ENCODE measurements around the gene MAMDC2.

Gene MAMDC2

DNA sequence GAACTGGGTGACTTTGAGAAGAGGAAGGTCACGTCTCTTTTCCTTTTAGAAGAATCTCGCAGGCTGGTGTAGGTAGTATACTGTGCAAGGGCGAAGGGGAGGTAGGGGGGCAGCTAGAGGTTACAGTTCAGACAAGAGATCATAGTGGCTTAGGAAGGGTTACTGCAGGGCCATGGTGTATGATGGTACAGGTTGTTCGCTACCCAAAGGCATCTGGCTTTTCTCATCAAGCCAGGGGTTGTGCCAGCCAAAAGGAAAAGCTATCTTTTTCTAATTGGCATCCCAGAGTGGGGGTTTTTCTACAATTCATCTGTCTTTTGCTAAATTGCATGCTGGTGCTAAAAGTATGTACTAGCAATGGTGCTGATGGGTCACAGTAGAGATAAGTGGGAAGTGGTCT lies 22.8 kb downstream of the MAMDC2 start:
- DNase-seq = no peak

DNA sequence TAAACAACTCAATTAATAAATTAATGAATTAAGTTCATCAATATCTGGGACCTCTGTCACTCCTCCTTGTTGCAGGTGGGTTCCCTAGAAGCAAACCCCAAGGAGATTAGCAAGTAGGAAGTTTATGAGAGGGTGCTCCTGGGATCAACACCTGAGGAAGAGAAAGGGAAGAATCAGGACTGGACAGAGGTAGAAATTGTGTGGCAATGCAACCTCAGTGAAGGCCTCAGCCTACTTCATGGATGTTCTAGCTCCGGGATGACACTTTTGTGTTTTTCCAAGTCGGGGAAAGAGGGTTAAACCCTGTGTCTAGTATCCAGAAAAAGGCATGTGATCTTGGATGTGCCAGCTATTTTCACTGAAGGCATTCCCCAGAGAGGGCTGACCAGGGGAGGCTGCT lies 23.2 kb downstream of the MAMDC2 start:
- no peak for DNase-seq

DNA sequence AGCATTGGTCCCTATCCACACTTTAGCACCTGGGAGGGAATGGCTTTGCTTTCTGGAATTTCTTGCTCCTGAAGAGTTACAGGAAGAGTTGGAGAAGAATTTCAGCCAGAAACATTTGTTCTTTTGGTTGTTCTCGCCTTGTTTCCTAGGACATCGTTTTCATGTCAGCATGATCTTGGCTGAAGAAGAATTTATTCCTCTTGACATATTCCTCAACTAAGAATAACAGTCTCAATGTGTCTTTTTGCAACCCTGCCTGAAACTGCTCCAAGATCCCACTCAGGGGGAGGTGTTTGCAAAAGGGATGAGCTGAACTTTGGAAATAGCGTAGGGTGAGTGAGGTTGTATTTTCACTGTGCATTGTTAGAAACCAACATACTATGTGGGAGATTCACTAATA lies 26.1 kb downstream of the MAMDC2 start:
- no peak for DNase-seq

DNA sequence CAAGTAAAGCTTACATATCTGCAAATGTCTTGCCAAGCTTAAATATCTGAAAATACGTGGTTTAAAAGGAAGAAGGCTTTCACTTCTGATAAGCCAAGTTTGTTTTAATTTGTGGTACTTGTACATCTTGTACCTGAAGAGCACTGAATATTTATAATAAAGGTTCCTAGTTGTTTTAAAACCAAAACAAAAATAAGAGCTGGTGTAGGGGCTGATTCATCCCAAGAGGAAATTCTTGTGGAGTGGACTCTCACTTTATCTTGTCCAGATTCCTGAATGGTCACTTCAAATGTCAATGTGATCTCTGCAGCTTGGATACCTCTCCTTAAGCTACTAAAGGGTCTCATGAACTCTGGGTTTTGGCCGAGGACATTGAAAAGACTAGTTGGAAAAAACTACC lies 29.5 kb downstream of the MAMDC2 start:
- DNase-seq = no peak

DNA sequence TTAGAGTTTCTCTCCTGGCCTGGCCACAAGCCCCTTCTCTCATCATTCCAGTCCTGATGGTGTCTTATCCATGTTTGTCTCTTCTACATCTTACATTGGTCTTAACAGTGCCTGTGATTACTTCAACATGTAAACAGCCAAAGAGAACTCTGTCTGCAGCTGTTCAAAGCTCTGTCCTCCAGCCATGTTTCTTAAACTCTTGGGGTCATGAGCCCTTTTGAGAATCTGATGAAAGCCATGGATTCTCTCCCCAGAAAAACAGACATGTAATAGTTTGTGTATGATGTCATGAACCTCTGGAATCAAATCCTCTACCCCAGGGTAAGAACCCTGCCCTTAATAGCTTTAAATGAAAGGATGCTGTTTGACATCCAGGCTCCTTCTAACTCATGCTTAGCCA lies 30.1 kb downstream of the MAMDC2 start:
- DNase-seq = no peak

DNA sequence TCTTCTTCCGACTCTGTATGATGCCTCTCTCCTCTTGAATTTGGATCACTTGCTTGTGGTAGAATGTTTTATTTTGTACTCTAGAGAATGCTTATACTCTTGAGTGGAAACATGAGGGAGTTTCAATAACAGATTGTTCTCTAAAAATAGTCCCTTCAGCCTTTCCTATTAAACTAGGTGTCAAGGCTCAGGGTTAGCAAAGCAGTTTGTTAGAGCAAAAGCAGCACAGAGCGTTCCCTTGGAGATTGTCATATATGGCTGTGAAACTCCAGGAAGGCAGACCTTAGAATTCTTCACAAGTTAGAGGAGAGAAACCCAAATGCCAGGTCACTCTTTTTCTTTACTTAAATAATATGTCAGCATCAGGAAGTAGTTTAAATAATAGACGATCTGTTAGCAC lies 33.0 kb downstream of the MAMDC2 start:
- no peak for DNase-seq

DNA sequence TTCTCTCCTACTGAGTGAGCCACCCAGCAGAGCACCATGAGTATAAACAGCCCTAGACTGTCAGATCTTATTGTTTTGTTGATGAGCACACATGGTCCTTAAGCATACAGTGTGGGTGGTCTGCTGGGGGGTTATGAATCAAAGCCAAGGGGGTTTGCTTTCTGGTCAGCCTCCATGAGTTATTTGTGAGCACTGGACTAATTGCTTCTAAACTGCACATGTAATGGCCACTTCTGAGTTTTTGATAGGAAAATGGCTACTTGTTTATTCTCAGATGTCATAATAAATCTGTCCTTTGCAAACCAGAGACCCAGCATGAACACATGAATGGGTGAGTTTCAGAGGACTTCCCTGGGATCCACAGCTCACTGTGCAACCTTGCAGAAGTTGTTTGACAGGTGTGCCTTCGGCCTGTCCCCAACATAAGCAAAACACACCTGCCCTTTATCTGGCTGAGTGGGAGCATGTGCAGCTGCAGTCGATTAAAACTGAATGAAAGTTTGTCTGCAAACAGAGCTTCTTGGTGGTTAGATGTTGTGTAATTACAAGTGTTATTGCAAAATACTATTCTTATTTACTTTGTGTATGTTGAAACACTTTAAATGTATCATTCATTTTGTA lies 35.9 kb downstream of the MAMDC2 start:
- no peak for DNase-seq

DNA sequence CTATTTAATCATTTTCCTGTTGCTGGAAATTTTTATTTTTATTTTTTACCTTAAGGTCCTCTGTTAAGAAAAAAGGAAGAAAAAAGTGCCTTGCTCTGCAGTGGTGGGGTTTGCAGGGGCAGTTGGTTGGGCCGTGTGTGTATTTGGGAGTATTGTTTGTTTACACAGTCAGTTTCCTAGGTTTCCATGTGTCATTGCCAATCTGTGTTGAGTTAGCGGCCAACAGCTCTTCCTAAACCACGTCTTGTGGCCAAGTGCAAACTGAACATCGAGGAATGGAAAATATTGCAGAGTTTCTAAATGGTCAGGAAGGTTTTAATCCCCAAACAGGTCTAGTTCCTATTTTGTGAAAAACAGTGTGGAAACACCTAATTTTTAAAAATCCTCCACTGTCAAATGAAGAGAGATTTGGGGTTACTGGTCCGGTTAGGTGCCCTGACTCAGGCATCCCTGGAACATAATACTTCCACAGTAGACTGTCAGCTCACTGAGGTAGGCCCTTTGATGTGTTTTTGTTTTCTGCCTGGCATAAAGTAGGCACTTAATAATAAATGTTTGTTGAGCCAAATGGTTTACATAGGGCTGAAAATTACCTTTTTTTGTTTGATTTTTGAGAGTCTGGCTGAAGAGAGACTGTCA lies 37.0 kb downstream of the MAMDC2 start:
- no peak for DNase-seq

DNA sequence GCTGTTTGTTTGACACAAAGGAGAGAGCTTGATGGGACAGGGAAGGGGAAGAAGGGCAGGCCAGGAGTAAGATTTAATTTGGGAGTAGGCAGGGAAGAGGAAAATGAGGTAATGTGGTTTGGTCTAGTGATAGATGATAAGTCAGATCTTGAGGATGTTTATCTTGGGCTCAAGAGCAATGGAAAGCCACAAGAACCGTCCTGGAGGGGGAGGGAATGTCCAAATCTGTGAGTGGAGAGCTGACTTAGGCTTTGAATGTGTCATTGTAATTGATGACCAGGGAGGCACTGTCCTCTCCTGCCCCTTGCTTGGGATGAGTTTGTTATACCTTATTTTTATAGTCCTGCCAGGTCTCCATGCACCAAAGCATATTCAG lies 37.5 kb downstream of the MAMDC2 start:
- DNase-seq = no peak

DNA sequence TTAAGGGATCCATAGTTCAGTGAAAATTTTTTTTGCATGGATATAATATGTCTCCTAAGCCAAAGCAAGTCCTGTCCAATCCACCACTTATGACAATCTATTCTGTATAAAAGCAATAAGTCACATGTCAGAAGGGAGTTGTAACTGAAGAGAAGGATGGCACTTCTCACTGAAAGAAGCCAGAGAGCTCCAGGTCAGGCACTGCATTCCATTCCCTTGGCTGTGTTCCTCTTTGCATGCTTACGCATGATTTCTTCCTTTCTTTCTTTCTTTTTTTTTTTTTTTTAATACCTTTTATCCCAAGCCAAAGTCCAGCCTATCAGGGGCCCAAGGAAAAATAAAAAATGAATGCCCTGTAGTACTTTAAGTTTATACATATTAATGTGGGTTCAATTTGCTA lies 39.8 kb downstream of the MAMDC2 start:
- DNase-seq = no peak

DNA sequence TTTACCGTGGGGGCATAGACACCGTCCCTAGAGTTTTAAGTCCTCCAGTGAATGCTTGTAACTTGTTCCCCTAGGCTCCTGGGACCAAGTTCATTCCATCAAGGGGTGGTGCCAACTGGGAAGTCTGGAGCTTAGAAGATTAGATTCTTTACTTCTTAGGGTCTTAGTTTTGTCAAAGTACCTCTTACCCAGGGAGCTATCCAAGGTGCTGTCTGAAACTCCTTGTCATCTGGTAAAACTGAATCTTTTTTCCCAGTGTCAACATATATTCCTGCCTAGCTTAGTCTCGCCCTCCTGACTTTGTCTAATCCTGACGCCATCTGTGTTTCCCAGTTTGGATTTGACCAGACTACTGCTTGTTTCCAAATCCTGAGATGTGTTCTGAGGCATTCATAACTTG lies 41.6 kb downstream of the MAMDC2 start:
- no peak for DNase-seq

DNA sequence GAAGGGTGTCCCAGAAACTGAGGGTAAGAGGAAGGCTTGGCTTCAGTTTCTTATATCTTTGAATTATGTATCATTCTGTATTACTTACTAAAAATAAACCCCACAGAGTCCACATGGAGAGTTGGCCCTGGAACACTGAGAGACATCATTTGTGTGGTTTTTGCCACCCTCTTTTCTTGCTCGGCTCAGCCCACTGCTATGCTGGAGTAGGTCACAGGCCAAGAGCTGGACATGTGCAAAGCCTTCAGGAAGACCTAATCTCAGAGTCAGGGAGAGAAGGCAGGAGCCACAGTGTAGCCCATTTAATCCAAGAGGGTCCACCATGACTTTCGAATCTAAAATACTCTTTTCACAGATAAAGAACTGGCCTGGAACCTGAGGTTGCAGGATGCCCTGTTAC lies 47.5 kb downstream of the MAMDC2 start:
- no peak for DNase-seq

DNA sequence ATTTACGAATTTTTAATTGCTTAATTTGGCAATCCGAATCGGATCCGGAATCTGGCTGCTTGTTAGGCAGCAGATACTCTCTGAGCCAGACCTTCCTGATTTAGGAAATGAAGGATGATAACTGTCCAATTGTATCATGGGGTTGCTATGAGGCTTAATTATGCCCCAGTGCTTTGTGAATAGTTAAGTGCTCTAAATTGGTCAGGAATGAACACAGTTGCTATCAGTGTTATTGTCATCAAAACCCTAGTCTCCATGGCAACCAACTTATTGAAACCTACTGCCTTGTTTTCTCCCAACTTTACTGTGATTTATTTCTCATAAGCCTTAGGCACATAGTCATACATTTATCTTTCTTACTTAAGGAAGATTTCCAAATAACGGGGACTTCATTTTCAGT lies 47.9 kb downstream of the MAMDC2 start:
- peak; percentile 6 for DNase-seq

DNA sequence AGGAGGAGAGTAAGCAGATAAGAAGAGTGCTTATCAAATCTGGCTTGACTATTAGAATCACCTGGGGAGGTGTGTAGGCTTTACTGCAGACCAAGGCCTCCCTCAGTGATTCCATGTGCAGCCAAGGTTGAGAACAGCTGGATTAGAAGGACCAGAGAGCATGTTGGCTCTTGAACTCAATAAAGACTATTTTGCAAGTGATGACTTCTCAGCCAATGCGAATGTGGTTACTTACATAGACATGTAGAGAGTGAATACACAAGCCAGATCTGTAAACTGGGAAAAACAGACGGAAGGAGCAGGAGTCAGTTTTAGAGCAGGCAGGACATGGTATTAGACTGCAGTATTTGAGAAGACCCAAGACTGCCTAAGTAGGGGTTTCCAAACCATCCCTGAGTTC lies 48.5 kb downstream of the MAMDC2 start:
- DNase-seq = no peak

DNA sequence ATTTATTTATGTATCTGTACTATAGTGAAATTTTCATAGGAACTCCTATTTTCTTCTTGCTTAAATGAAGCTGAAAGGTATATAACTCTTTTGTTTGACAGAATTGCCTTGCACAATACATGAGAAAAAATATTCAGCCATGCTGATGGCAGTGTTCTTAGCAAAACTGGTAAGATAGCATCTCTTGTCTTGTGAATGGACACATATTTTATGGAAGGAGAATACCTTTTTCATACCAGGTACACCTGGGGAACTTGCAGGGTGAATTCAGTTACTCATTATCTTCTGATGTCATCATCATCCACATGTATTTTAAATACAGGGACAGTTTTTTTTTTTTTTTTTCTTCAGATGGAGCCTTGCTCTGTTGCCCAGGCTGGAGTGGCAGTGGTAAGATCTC lies 49.4 kb downstream of the MAMDC2 start:
- no peak for DNase-seq

DNA sequence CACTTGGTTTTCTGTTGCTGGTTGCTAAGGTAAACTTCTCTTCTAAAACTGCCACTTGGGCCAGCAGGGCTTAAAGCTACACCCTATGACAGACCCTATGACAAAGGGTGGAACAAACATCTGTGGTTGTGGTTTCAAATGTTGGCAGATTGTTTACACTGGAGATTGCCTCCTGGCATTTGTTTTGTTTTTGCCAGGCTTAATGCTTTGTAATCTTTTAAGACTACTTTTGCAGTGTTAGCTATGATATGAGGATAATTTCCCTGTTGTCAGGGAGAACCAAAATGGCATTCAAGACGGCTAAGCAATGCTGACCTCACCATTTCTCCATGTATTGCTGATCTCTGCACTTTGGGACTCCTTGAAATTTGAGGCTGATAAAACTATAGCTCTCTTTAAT lies 50.3 kb downstream of the MAMDC2 start:
- DNase-seq = peak; percentile 16

DNA sequence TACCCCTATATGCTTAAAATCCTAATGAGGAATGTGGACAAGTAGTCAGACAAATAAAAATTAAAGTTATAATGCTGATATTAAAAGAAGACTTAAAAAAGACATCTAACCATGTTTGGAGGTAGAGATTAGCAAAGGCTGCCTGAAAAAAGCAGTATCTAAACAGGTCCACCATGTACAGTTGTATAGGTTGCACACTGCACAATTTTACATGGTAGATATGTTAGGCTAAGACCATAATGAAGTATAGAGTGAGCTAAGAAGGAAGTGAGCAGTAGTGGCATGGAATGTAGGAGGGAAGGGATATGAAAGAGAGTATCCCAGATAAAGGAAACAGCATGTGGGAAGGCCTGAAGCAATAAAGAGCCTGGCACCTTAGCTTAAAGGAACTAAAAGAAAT lies 51.1 kb downstream of the MAMDC2 start:
- no peak for DNase-seq

DNA sequence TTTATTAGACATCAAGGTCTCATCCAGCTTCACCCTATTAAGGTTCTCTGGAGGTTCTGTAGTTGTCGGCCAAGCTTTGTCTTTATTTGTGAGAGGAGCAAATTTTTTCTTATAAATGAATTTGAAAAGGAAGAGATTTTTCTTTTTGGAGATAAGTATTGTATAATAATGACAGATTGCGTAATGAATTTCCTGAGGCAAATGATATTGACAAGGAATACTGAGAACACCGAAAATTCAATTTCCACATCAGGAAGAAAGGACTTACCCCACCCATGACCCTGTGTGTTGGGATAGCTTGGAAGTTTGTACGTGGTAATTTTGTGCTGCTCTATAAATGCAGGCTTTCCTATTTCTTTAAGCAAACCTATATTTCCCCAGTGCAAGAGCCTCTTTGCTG lies 53.5 kb downstream of the MAMDC2 start:
- DNase-seq = no peak

DNA sequence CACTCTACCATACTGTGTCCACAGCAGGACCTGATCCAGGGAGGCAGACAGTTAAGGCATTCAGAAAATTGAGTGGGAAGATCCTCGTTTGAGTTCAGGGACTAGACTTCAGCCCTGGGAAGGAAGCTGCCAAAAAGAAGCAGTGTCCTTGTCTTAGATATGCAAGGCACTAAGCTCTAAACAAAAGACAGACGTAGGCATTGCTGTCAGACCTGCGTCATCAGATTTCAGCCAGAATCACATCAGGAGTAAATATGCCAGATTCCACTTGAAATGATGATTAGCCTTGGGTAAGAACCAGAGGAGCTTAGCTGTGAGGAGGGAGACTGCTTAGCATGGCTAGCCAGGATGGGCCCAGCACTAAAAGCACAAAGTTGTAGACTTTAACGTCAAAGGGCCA lies 56.7 kb downstream of the MAMDC2 start:
- DNase-seq = no peak

DNA sequence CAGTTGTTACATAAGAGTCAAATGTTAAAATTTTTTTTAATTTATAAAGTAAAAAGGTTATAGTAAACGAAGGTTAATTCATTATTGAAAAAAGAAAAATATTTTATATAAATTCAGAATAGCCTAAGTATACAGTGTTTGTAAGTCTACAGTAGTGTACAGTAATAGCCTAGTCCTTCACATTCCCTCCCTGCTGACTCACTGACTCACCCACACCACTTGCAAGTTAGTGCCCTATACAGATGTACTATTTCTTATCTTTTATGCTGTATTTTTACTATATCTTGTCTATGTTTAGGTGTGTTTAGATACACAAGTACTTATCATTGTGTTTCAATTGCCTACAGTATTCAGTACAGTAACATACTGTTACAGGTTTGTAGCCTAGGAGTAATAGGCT lies 57.6 kb downstream of the MAMDC2 start:
- no peak for DNase-seq

DNA sequence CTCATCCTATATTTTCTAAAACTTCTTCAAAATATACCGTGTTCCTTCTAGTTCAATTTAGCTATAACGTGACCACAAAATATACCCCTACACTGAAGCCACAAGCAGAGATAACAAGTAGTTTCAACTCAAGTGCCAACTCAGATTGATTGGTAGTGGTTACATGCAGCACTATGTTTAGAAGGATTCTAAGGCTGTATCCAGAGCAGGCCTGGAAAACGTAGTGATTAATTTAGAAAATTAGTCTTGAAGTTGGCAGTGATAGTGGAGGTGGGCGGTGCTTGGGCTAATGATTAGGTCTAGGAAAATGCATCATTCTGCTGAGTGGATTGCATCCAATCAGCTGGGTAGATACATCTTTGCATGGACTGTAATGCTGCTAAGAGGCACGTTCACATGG lies 61.5 kb downstream of the MAMDC2 start:
- DNase-seq = no peak

DNA sequence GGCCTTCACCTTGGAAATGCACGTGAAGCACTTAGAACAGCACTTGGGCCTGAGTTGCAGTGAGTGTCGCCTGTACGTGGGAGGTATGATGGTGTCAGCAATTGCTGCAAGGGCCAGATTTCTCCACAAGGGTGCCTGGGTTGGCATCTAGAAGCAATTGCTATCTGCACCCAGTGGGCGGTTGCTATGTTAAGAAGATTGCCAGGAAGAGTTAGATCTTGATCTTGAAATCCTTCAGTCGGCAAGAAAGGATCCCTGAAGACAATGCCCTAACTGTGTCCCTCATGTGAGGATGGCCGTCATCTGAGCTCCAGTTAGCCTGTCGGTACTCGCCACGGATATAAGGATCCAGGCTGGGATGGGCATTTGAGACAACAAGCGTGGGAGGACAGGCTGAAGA lies 62.9 kb downstream of the MAMDC2 start:
- DNase-seq = no peak

DNA sequence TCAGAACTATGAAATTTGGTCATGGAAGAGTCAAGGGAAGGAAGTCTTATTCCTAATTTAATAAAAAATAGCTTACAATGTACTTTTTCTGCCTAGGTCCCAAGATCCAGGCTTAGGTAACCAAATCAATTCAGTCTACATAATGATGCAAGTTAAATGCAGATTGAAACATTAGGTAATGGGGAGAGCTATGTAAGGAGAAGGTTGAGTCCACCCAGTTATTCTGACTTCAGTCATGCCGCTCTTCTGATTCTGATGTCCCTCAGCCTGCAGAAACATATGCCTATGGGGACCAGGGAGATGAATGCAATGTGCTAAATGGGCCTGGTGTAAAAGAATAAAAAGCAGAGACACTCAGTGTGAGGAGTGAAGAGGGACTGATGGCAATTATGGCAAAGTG lies 63.9 kb downstream of the MAMDC2 start:
- DNase-seq = no peak

DNA sequence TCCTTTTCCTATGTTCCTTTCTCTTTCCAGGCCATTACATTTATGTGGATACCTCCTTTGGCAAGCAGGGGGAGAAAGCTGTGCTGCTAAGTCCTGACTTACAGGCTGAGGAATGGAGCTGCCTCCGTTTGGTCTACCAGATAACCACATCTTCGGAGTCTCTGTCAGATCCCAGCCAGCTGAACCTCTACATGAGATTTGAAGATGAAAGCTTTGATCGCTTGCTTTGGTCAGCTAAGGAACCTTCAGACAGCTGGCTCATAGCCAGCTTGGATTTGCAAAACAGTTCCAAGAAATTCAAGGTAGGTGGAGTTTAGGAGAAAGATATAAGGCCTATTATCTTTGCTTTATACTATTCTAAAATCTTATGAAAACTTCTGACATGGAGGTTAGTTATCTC lies 64.5 kb downstream of the MAMDC2 start:
- DNase-seq = no peak

All from CD4-positive, alpha-beta T cell treated with Interleukin-4 for 4 hours (primary cell).